HepG2 (cell line): ENCODE measurements around the gene U2AF2. TPM values are rescaled to one million over a fixed set of nuclear protein-coding genes. Genes with fewer than 3 reads are reported as not detected.

Experiments used
- ATAC-seq: fragments of 200-7000 bp; cut with Tn5 transposase; 3 replicates; pipeline ENCODE4 v1.9.1; 2020; ENCODE audit warnings: mild to moderate bottlenecking, moderate library complexity
- BruUV-seq: library from RNA; stranded (reverse); fragments of 400-500 nt; replicated peaks from 2 replicates; lab custom pipeline; 2021; lab: Mats Ljungman, UMichigan
- CTCF ChIA-PET: fragments of 300-600 bp; formaldehyde crosslinking; extraction: SDS; loops from one replicate; lab custom pipeline; 2021; ENCODE audit warnings: low total read pairs, inconsistent platforms, low intra/inter-chr PET ratio; lab: Yijun Ruan, JAX
- POLR2A ChIA-PET: fragments of 350-600 bp; sonication (Branson Sonifier 250); formaldehyde crosslinking; loops from one replicate; lab custom pipeline; 2020; ENCODE audit warnings: antibody characterized with exemption, inconsistent platforms; lab: Yijun Ruan, JAX
- DNase-seq: peaks from one replicate; pipeline ENCODE4 v3.0.0-alpha.2; 2015; ENCODE audit warnings: low spot score
- FAIRE-seq: peaks from 3 replicates; lab custom pipeline; 2011; peaks lifted over from hg19 to GRCh38; lab: Jason Lieb, UNC
- H2AFZ ChIP-seq: one replicate; pipeline ENCODE4 v1.6.1; 2011; ENCODE audit warnings: low read length, inconsistent platforms
- H3K27ac ChIP-seq: fragments of 300-600 bp; 3 replicates; pipeline ENCODE4 v1.8.0; 2011; ENCODE audit warnings: mixed run types, mild to moderate bottlenecking, mixed read lengths, low read length, inconsistent platforms; ENCODE audit not compliant: insufficient read depth; ENCODE audit errors: extremely low read length
- H3K27me3 ChIP-seq, 2 experiments: fragments of 200-600 bp in 1 of 2; 2 replicates in 1 of 2; 3 replicates in 1 of 2; pipeline versions ENCODE4 v1.6.0 to v1.8.0; 2011; ENCODE audit warnings: low read length in 2 of 2, mild to moderate bottlenecking in 2 of 2, moderate library complexity in 2 of 2, inconsistent platforms in 1 of 2; ENCODE audit not compliant: insufficient read depth in 2 of 2, control insufficient read depth in 1 of 2
- H3K36me3 ChIP-seq, 2 experiments: fragments of 200-600 bp in 1 of 2; replicated peaks in 1 of 2; 2 replicates in 1 of 2; 3 replicates in 1 of 2; pipeline versions ENCODE4 v1.5.1 to v1.8.0; 2011; ENCODE audit warnings: low read length in 2 of 2, inconsistent platforms in 1 of 2; ENCODE audit not compliant: insufficient read depth in 2 of 2, control insufficient read depth in 1 of 2
- H3K4me1 ChIP-seq: 2 replicates; pipeline ENCODE4 v1.5.1; 2012; ENCODE audit warnings: low read length, inconsistent platforms; ENCODE audit not compliant: insufficient read depth
- H3K4me2 ChIP-seq: 2 replicates; pipeline ENCODE4 v1.6.0; 2011; ENCODE audit warnings: low read depth, low read length, inconsistent platforms
- H3K4me3 ChIP-seq, 3 experiments: fragments of 200-600 bp in 1 of 3; sonication (generic), shearing (Covaris generic) in 1 of 3; replicated peaks in 1 of 3; 2 replicates each; pipeline ENCODE4 v1.5.1; 2011 to 2016; ENCODE audit warnings: low read length in 3 of 3, inconsistent platforms in 2 of 3, low read depth in 2 of 3, mild to moderate bottlenecking in 2 of 3, control low read depth in 1 of 3, mixed read lengths in 1 of 3; ENCODE audit not compliant: insufficient read depth in 1 of 3
- H3K79me2 ChIP-seq: one replicate; pipeline ENCODE4 v1.6.1; 2011; ENCODE audit warnings: low read length, inconsistent platforms; ENCODE audit not compliant: insufficient read depth
- H3K9ac ChIP-seq: 2 replicates; pipeline ENCODE4 v1.6.0; 2011; ENCODE audit warnings: mild to moderate bottlenecking, low read depth, low read length, inconsistent platforms; ENCODE audit not compliant: insufficient read depth
- H3K9me3 ChIP-seq: 2 replicates; pipeline ENCODE4 v1.5.1; 2012; ENCODE audit warnings: mild to moderate bottlenecking, low read length
- H4K20me1 ChIP-seq: 2 replicates; pipeline ENCODE4 v1.6.0; 2011; ENCODE audit warnings: inconsistent platforms, mild to moderate bottlenecking, low read length, moderate library complexity; ENCODE audit not compliant: insufficient read depth
- ESRRA ChIP-seq: sonication (generic); formaldehyde crosslinking; IDR thresholded peaks from 2 replicates; pipeline ENCODE4 v1.5.1; 2020; ENCODE audit warnings: mild to moderate bottlenecking, low read depth, missing genetic modification reagents
- HNRNPUL1 ChIP-seq: fragments of 200-400 bp; formaldehyde crosslinking; IDR thresholded peaks from 2 replicates; pipeline ENCODE4 v1.6.1; 2017; ENCODE audit warnings: low read depth, mild to moderate bottlenecking, low read length, moderate library complexity
- NFYC ChIP-seq: IDR thresholded peaks from 2 replicates; pipeline ENCODE4 v1.6.1; 2016; ENCODE audit warnings: missing genetic modification reagents, missing compliant biosample characterization
- SRSF1 ChIP-seq: fragments of 200-400 bp; formaldehyde crosslinking; optimal IDR thresholded peaks from 2 replicates; pipeline ENCODE3; 2017; ENCODE audit warnings: mild to moderate bottlenecking, low read depth, low read length, moderate library complexity
- TERF1 ChIP-seq: sonication (generic); formaldehyde crosslinking; IDR thresholded peaks from 2 replicates; pipeline ENCODE4 v1.8.0; 2022; ENCODE audit warnings: mild to moderate bottlenecking, missing genetic modification reagents, moderate library complexity
- ZBTB10 ChIP-seq: sonication (generic); formaldehyde crosslinking; IDR thresholded peaks from 2 replicates; pipeline ENCODE4 v1.4.0; 2020; ENCODE audit warnings: missing genetic modification reagents, borderline replicate concordance
- ZNF547 ChIP-seq: sonication (generic); formaldehyde crosslinking; IDR thresholded peaks from 2 replicates; pipeline ENCODE4 v1.5.1; 2020; ENCODE audit warnings: mild to moderate bottlenecking, missing genetic modification reagents
- ZNF816 ChIP-seq: sonication (generic); formaldehyde crosslinking; IDR thresholded peaks from 2 replicates; pipeline ENCODE4 v1.8.0; 2022; ENCODE audit warnings: missing genetic modification reagents, mild to moderate bottlenecking, borderline replicate concordance
- WGBS: methylation state at CpG from one replicate; pipeline ENCODE4 v1.1.6; 2017; ENCODE audit warnings: low lambda C conversion rate; 5-methylcytosine and 5-hydroxymethylcytosine counted together
- in situ Hi-C: cut with HindIII; loops from 2 replicates; pipeline ENCODE4 v1.10.0; 2017; ENCODE audit warnings: low pct_unique_long_range_greater_than_20kb; ENCODE audit not compliant: extremely low pct_ligation_motif_present
- intact Hi-C: fragments of 100-400 bp; cut with micrococcal nuclease; formaldehyde crosslinking; loops from one replicate; pipeline ENCODE4 v1.10.0; 2022; ENCODE audit not compliant: unreplicated experiment
- polyA plus RNA-seq, 8 experiments: library from polyadenylated mRNA; depleted of rRNA in 3 of 8; stranded (reverse) in 7 of 8; unstranded in 1 of 8; fragments of >200 nt; fragmentation: Illumina TruSeq in 4 of 8; extraction: Trizol in 4 of 8; gene quantifications; 2 replicates each; pipeline versions ENCODE4 v1.2.1 to v1.2.3, GENCODE V29; 2011 to 2016; ENCODE audit warnings: low read depth in 4 of 8, missing spikeins in 1 of 8, mixed read lengths in 1 of 8; ENCODE audit not compliant: insufficient read depth in 1 of 8
- total RNA-seq, 5 experiments: library from RNA; depleted of rRNA; stranded (reverse); fragments of >200 nt; fragmentation: Illumina TruSeq; extraction: Trizol; gene quantifications; 2 replicates each; pipeline ENCODE4 v1.2.3, GENCODE V29; 2016; ENCODE audit warnings: low read depth in 1 of 5
- TF ChIP-seq, protein P1 (sequence below): sonication (generic); formaldehyde crosslinking; IDR thresholded peaks from 2 replicates; pipeline ENCODE4 v1.4.0; 2020; ENCODE audit warnings: mild to moderate bottlenecking, missing genetic modification reagents, borderline replicate concordance
- TF ChIP-seq, protein P2 (sequence below): sonication (generic); formaldehyde crosslinking; conservative IDR thresholded peaks from 2 replicates; pipeline ENCODE4 v1.4.0; 2020; ENCODE audit warnings: missing genetic modification reagents
- TF ChIP-seq, protein P3 (sequence below): sonication (generic); formaldehyde crosslinking; IDR thresholded peaks from 2 replicates; pipeline ENCODE4 v1.5.0; 2020; ENCODE audit warnings: missing genetic modification reagents

Gene U2AF2
- total and polyA plus RNA-seq, 2 of the 13 experiments (the other 11 are each of a cell fraction or from before 2014, with no cell fraction given): 84.3 to 124 TPM

GRCh38 chr19:55677572-55678028 lies 22.8 kb downstream of the U2AF2 start (continued):
- TF ChIP-seq ESRRA (0 out of 2 replicates have a peak, but pooled peaks have one; percentile 14), ZNF816 (CRISPR knock-in tag) (no peak), SRSF1 (no peak)
- TF ChIP-seq, all 625 proteins: peak for 9

DNA sequence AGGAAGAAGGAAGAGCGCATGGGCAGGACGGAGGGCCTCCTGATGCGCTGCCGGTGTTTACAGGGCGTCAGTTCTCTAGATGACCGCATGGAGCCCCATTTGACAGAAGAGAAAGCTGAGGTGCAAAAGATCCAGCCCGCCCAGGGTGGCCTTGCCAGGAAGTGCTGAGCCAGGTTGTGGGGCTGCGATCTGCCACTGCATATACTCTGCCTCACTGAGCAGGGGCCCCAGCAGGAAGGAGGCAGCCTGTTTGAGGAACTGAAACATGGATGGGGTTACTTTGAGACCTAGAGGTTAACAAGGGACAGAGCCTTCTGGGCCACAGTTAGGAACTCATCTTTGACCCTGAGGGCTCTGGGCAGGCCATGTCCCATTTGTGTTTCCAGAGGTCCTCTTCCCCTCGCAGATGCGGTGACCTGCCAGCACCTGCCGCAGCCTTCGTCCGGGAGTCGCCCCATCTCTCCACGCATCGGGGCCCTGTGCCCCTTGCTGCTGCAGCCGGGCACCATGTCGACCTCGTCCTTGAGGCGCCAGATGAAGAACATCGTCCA lies 23.4 kb downstream of the U2AF2 start:
- no peak for FAIRE-seq
- H3K79me2 ChIP-seq: peaks cover 60% of the 10 kb centered on the region
- no peaks in the 10 kb centered on the region for H3K9me3 ChIP-seq
- peaks cover 24 to 52% of the 10 kb centered on the region in 2 experiments; a peak in 4 of 5 replicates for H3K36me3 ChIP-seq
- H3K4me1 ChIP-seq: peaks cover 64% of the 10 kb centered on the region
- H3K27ac ChIP-seq: peak overlapping the region; percentile 58
- H3K27me3 ChIP-seq: no peaks in the 10 kb centered on the region; a peak in 1 of 5 replicates
- peak overlapping the region in 1 of 3 experiments; percentile 89; a peak in 2 of 6 replicates for H3K4me3 ChIP-seq
- H3K4me2 ChIP-seq: peak overlapping the region; percentile 64; the same call in 1 of the 2 replicates
- ATAC-seq: no peak
- POLR2A ChIA-PET: no interaction called here
- BruUV-seq: no TSS peak
- intact Hi-C loops: no loop called here
- no peak for DNase-seq
- WGBS: 94% methylated on average over 20 of the region's 21 CpGs
- CTCF ChIA-PET: interaction anchor here (0.6 kb wide), 1 partner anchor 274 kb away, joined by 3 read pairs; no protein-coding TSS in a partner anchor
- H3K9ac ChIP-seq: peak overlapping the region; percentile 94; the same call in 1 of the 2 replicates
- in situ Hi-C loops: no loop called here
- no peak overlapping the region for H2AFZ ChIP-seq
- H4K20me1 ChIP-seq: peaks cover 4% of the 10 kb centered on the region; the same call in 1 of the 2 replicates
- TF ChIP-seq TERF1 (CRISPR knock-in tag) (no peak), NFYC (CRISPR knock-in tag) (no peak), ZBTB10 (no peak), HNRNPUL1 (no peak), ZNF547 (CRISPR knock-in tag) (no peak)
- TF ChIP-seq, protein P1, sequence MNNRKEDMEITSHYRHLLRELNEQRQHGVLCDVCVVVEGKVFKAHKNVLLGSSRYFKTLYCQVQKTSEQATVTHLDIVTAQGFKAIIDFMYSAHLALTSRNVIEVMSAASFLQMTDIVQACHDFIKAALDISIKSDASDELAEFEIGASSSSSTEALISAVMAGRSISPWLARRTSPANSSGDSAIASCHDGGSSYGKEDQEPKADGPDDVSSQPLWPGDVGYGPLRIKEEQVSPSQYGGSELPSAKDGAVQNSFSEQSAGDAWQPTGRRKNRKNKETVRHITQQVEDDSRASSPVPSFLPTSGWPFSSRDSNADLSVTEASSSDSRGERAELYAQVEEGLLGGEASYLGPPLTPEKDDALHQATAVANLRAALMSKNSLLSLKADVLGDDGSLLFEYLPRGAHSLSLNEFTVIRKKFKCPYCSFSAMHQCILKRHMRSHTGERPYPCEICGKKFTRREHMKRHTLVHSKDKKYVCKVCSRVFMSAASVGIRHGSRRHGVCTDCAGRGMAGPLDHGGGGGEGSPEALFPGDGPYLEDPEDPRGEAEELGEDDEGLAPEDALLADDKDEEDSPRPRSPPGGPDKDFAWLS: no peak
- TF ChIP-seq, protein P2, sequence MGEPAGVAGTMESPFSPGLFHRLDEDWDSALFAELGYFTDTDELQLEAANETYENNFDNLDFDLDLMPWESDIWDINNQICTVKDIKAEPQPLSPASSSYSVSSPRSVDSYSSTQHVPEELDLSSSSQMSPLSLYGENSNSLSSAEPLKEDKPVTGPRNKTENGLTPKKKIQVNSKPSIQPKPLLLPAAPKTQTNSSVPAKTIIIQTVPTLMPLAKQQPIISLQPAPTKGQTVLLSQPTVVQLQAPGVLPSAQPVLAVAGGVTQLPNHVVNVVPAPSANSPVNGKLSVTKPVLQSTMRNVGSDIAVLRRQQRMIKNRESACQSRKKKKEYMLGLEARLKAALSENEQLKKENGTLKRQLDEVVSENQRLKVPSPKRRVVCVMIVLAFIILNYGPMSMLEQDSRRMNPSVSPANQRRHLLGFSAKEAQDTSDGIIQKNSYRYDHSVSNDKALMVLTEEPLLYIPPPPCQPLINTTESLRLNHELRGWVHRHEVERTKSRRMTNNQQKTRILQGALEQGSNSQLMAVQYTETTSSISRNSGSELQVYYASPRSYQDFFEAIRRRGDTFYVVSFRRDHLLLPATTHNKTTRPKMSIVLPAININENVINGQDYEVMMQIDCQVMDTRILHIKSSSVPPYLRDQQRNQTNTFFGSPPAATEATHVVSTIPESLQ (CRISPR knock-in tag): no peak
- TF ChIP-seq, protein P3, sequence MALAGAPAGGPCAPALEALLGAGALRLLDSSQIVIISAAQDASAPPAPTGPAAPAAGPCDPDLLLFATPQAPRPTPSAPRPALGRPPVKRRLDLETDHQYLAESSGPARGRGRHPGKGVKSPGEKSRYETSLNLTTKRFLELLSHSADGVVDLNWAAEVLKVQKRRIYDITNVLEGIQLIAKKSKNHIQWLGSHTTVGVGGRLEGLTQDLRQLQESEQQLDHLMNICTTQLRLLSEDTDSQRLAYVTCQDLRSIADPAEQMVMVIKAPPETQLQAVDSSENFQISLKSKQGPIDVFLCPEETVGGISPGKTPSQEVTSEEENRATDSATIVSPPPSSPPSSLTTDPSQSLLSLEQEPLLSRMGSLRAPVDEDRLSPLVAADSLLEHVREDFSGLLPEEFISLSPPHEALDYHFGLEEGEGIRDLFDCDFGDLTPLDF (CRISPR knock-in tag): no peak
